Right atrium auricular region (tissue), 2 donors: ENCODE measurements around the gene PODXL2. TPM values are rescaled to one million over a fixed set of nuclear protein-coding genes. Genes with fewer than 3 reads are reported as not detected.

Source experiments
- DNase-seq: peaks from one replicate; pipeline ENCODE4 v3.0.0-alpha.2; 2019; ENCODE audit warnings: low spot score
- H3K27ac ChIP-seq, 2 donors: fragments of 200-600 bp; sonication (generic); 1 replicate in 1 of 2; 2 replicates in 1 of 2; pipeline ENCODE4 v1.5.1; 2016 to 2019
- H3K27me3 ChIP-seq, 2 donors: fragments of 200-600 bp; sonication (generic); one replicate each; pipeline versions ENCODE4 v1.5.1 to v1.6.0; 2017 to 2019
- H3K36me3 ChIP-seq: fragments of 200-600 bp; sonication (generic); one replicate; pipeline ENCODE4 v1.5.1; 2016
- H3K4me1 ChIP-seq, 2 donors: fragments of 200-600 bp; sonication (generic); one replicate each; pipeline versions ENCODE4 v1.5.1 to v1.6.0; 2017 to 2019
- H3K4me3 ChIP-seq, 2 donors: fragments of 200-600 bp; sonication (generic); 1 replicate in 1 of 2; 2 replicates in 1 of 2; pipeline ENCODE4 v1.5.1; 2017 to 2019; ENCODE audit warnings: mild to moderate bottlenecking in 1 of 2, moderate library complexity in 1 of 2
- H3K9me3 ChIP-seq, 2 donors: fragments of 200-600 bp; sonication (generic); one replicate each; pipeline ENCODE4 v1.5.1; 2019
- microRNA-seq, 2 donors: library from miRNA; unstranded; fragments of <30 nt; microRNA quantifications; one replicate each; pipeline ENCODE4, GENCODE V29; 2016 to 2017; ENCODE audit warnings: borderline number of aligned reads in 2 of 2, borderline replicate concordance in 1 of 2
- total RNA-seq, 2 donors: library from RNA; depleted of rRNA; stranded (reverse); fragments of >200 nt; gene quantifications; one replicate each; pipeline ENCODE4 v1.1.0, GENCODE V29; 2016
- TF ChIP-seq, protein P1 (sequence below), 2 donors: fragments of 200-600 bp; sonication (generic); IDR thresholded peaks; one replicate each; pipeline ENCODE4 v1.5.1; 2019; ENCODE audit warnings: antibody characterized with exemption in 2 of 2

PODXL2 gene
- total RNA-seq, 2 donors from 2014 or later: 1.9 to 2.9 TPM

DNA sequence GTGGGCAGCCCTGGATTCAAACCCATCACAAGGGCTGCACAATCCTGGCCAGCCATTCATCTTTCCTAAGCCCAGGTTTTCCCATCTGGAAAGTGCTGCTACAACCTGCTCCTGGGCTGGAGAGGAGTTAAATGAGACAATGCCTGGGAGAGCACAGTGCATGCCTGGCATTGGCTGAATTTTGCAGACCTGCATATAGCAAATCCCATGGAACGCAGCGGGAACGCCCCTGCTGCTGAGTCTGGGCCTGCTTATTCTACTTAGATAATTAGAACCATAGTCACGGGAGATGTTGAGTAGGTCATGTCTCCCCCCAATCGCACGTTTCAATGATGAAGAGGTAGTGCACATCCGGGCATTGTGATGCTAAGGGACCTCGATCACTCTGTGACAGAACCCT, 90.4 kb downstream of the PODXL2 start:
- H3K27ac ChIP-seq: peak overlapping the region in 1 of 2 donors; percentile 9
- TF ChIP-seq, protein P1, sequence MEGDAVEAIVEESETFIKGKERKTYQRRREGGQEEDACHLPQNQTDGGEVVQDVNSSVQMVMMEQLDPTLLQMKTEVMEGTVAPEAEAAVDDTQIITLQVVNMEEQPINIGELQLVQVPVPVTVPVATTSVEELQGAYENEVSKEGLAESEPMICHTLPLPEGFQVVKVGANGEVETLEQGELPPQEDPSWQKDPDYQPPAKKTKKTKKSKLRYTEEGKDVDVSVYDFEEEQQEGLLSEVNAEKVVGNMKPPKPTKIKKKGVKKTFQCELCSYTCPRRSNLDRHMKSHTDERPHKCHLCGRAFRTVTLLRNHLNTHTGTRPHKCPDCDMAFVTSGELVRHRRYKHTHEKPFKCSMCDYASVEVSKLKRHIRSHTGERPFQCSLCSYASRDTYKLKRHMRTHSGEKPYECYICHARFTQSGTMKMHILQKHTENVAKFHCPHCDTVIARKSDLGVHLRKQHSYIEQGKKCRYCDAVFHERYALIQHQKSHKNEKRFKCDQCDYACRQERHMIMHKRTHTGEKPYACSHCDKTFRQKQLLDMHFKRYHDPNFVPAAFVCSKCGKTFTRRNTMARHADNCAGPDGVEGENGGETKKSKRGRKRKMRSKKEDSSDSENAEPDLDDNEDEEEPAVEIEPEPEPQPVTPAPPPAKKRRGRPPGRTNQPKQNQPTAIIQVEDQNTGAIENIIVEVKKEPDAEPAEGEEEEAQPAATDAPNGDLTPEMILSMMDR (IDR thresholded peaks at IDR 0.05): no peak
- H3K4me1 ChIP-seq: peaks cover 0 to 71% of the 10 kb centered on the region in 2 donors
- no peak for DNase-seq
- H3K27me3 ChIP-seq: no peaks in the 10 kb centered on the region
- no peaks in the 10 kb centered on the region for H3K9me3 ChIP-seq
- peaks cover 18% of the 10 kb centered on the region for H3K36me3 ChIP-seq
- no peak overlapping the region for H3K4me3 ChIP-seq

GRCh38 chr3:127720161-127720823, 91.3 kb downstream of the PODXL2 start:
- H3K9me3 ChIP-seq: no peaks in the 10 kb centered on the region
- no peak overlapping the region for H3K27ac ChIP-seq
- H3K36me3 ChIP-seq: peaks cover 18% of the 10 kb centered on the region
- DNase-seq: no peak
- no peaks in the 10 kb centered on the region for H3K27me3 ChIP-seq
- TF ChIP-seq, protein P1 (IDR thresholded peaks at IDR 0.05): no peak
- H3K4me3 ChIP-seq: no peak overlapping the region
- peaks cover 0 to 63% of the 10 kb centered on the region in 2 donors for H3K4me1 ChIP-seq

GRCh38 chr3:127720985-127721935, 92.3 kb downstream of the PODXL2 start:
- H3K27me3 ChIP-seq: no peaks in the 10 kb centered on the region
- H3K36me3 ChIP-seq: peaks cover 18% of the 10 kb centered on the region
- H3K9me3 ChIP-seq: no peaks in the 10 kb centered on the region
- no peak overlapping the region for H3K4me3 ChIP-seq
- H3K4me1 ChIP-seq: peaks cover 0 to 55% of the 10 kb centered on the region in 2 donors
- H3K27ac ChIP-seq: peak overlapping the region in 1 of 2 donors; percentile 70
- DNase-seq: no peak
- TF ChIP-seq, protein P1 (IDR thresholded peaks at IDR 0.05): no peak

DNA sequence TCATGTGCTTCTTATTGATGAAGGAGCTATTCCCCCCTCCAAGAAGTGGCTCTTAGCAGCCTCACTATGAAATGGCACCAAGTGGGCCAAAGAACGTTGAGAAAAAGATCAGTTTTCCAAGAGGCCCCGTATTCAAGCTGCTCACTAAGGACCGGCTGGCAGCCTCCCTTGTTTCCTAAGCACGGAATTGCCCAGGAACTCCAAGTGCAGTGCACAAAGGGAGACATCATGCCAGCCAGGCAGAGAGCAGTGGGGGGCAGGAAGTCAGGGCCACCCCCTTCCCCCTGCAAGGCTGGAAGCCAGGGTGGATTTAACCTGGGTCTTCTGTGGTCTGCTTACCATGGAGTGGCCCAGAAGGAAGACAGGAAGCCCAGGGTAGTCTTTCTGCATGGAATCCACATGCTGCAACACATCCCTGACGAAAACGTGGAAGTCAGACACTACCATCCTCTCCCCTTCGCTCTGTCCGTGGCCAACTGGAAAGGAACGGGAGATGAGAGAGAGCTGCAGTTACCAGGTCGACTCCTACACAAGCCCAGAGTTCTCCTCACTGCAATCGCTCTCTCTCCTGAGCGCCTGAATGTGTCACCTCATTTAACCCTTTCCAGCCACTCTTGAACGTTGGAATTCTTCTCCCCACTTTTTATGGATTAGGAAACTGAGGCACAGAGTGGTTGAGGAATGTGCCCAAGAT, 93.3 kb downstream of the PODXL2 start:
- TF ChIP-seq, protein P1 (IDR thresholded peaks at IDR 0.05): no peak
- no peak for DNase-seq
- peaks cover 0 to 46% of the 10 kb centered on the region in 2 donors for H3K4me1 ChIP-seq
- H3K4me3 ChIP-seq: no peak overlapping the region
- H3K27me3 ChIP-seq: no peaks in the 10 kb centered on the region
- H3K27ac ChIP-seq: peak overlapping the region; percentile 45 to 70
- no peaks in the 10 kb centered on the region for H3K9me3 ChIP-seq
- peaks cover 18% of the 10 kb centered on the region for H3K36me3 ChIP-seq

Small RNAs within 50 kb of the gene (microRNA-seq; reads per million reads assigned to microRNA genes)
- 0 to 1.4 reads per million in 2 donors for gene MIR7976

Other genes starting within 250 kb of the PODXL2 start
- gene TPRA1, start 38.5 kb upstream of the PODXL2 start, total RNA-seq: 10 to 100 TPM; 24.0 to 27.3 TPM
- 1 to 10 TPM; 3.8 to 5.4 TPM for gene MCM2, start 30.8 kb upstream of the PODXL2 start, total RNA-seq
- 10 to 100 TPM; 14.9 to 16.9 TPM for gene ABTB1, start 43.8 kb downstream of the PODXL2 start, total RNA-seq
- gene MGLL, start 193.3 kb downstream of the PODXL2 start, total RNA-seq: 10 to 100 TPM; 36.3 to 46.4 TPM